HepG2 (cell line): ENCODE data around the gene SOX5. TPM values are rescaled to one million over a fixed set of nuclear protein-coding genes. Genes with fewer than 3 reads are reported as not detected.
A peak's percentile ranks its signal among the peaks of the same experiment; 100 is the strongest.

Experiments used
- ATAC-seq: fragments of 200-7000 bp; cut with Tn5 transposase; 3 replicates; pipeline ENCODE4 v1.9.1; 2020; ENCODE audit warnings: mild to moderate bottlenecking, moderate library complexity
- BruUV-seq: library from RNA; stranded (reverse); fragments of 400-500 nt; replicated peaks from 2 replicates; lab custom pipeline; 2021; lab: Mats Ljungman, UMichigan
- CTCF ChIA-PET: fragments of 300-600 bp; formaldehyde crosslinking; extraction: SDS; loops from one replicate; lab custom pipeline; 2021; ENCODE audit warnings: low total read pairs, inconsistent platforms, low intra/inter-chr PET ratio; lab: Yijun Ruan, JAX
- POLR2A ChIA-PET: fragments of 350-600 bp; sonication (Branson Sonifier 250); formaldehyde crosslinking; loops from one replicate; lab custom pipeline; 2020; ENCODE audit warnings: antibody characterized with exemption, inconsistent platforms; lab: Yijun Ruan, JAX
- DNase-seq: peaks from one replicate; pipeline ENCODE4 v3.0.0-alpha.2; 2015; ENCODE audit warnings: low spot score
- FAIRE-seq: peaks from 3 replicates; lab custom pipeline; 2011; peaks lifted over from hg19 to GRCh38; lab: Jason Lieb, UNC
- H2AFZ ChIP-seq: one replicate; pipeline ENCODE4 v1.6.1; 2011; ENCODE audit warnings: low read length, inconsistent platforms
- H3K27ac ChIP-seq: fragments of 300-600 bp; 3 replicates; pipeline ENCODE4 v1.8.0; 2011; ENCODE audit warnings: mixed run types, mild to moderate bottlenecking, mixed read lengths, low read length, inconsistent platforms; ENCODE audit not compliant: insufficient read depth; ENCODE audit errors: extremely low read length
- H3K27me3 ChIP-seq, 2 experiments: fragments of 200-600 bp in 1 of 2; 2 replicates in 1 of 2; 3 replicates in 1 of 2; pipeline versions ENCODE4 v1.6.0 to v1.8.0; 2011; ENCODE audit warnings: low read length in 2 of 2, mild to moderate bottlenecking in 2 of 2, moderate library complexity in 2 of 2, inconsistent platforms in 1 of 2; ENCODE audit not compliant: insufficient read depth in 2 of 2, control insufficient read depth in 1 of 2
- H3K36me3 ChIP-seq, 2 experiments: fragments of 200-600 bp in 1 of 2; replicated peaks in 1 of 2; 2 replicates in 1 of 2; 3 replicates in 1 of 2; pipeline versions ENCODE4 v1.5.1 to v1.8.0; 2011; ENCODE audit warnings: low read length in 2 of 2, inconsistent platforms in 1 of 2; ENCODE audit not compliant: insufficient read depth in 2 of 2, control insufficient read depth in 1 of 2
- H3K4me1 ChIP-seq: 2 replicates; pipeline ENCODE4 v1.5.1; 2012; ENCODE audit warnings: low read length, inconsistent platforms; ENCODE audit not compliant: insufficient read depth
- H3K4me2 ChIP-seq: 2 replicates; pipeline ENCODE4 v1.6.0; 2011; ENCODE audit warnings: low read depth, low read length, inconsistent platforms
- H3K4me3 ChIP-seq, 3 experiments: fragments of 200-600 bp in 1 of 3; sonication (generic), shearing (Covaris generic) in 1 of 3; replicated peaks in 1 of 3; 2 replicates each; pipeline ENCODE4 v1.5.1; 2011 to 2016; ENCODE audit warnings: low read length in 3 of 3, inconsistent platforms in 2 of 3, low read depth in 2 of 3, mild to moderate bottlenecking in 2 of 3, control low read depth in 1 of 3, mixed read lengths in 1 of 3; ENCODE audit not compliant: insufficient read depth in 1 of 3
- H3K79me2 ChIP-seq: one replicate; pipeline ENCODE4 v1.6.1; 2011; ENCODE audit warnings: low read length, inconsistent platforms; ENCODE audit not compliant: insufficient read depth
- H3K9ac ChIP-seq: 2 replicates; pipeline ENCODE4 v1.6.0; 2011; ENCODE audit warnings: mild to moderate bottlenecking, low read depth, low read length, inconsistent platforms; ENCODE audit not compliant: insufficient read depth
- H3K9me3 ChIP-seq: 2 replicates; pipeline ENCODE4 v1.5.1; 2012; ENCODE audit warnings: mild to moderate bottlenecking, low read length
- H4K20me1 ChIP-seq: 2 replicates; pipeline ENCODE4 v1.6.0; 2011; ENCODE audit warnings: inconsistent platforms, mild to moderate bottlenecking, low read length, moderate library complexity; ENCODE audit not compliant: insufficient read depth
- HNRNPH1 ChIP-seq: fragments of 200-400 bp; formaldehyde crosslinking; optimal IDR thresholded peaks from 2 replicates; pipeline ENCODE3; 2017; ENCODE audit warnings: mild to moderate bottlenecking, low read depth, low read length
- NFE2L1 ChIP-seq: sonication (generic); formaldehyde crosslinking; IDR thresholded peaks from 2 replicates; pipeline ENCODE4 v1.4.0; 2020; ENCODE audit warnings: missing genetic modification reagents, mild to moderate bottlenecking, borderline replicate concordance
- PAX8 ChIP-seq: sonication (generic); formaldehyde crosslinking; IDR thresholded peaks from 2 replicates; pipeline ENCODE4 v1.8.0; 2022; ENCODE audit warnings: mild to moderate bottlenecking, missing genetic modification reagents, borderline replicate concordance
- ZBTB37 ChIP-seq: sonication (generic); formaldehyde crosslinking; IDR thresholded peaks from 2 replicates; pipeline ENCODE4 v1.4.0; 2020; ENCODE audit warnings: mild to moderate bottlenecking, missing genetic modification reagents
- ZFP37 ChIP-seq: sonication (generic); formaldehyde crosslinking; IDR thresholded peaks from 2 replicates; pipeline ENCODE4 v1.4.0; 2020; ENCODE audit warnings: missing genetic modification reagents, borderline replicate concordance
- ZNF382 ChIP-seq: sonication (generic); formaldehyde crosslinking; IDR thresholded peaks from 2 replicates; pipeline ENCODE4 v1.5.0; 2020; ENCODE audit warnings: missing genetic modification reagents, mild to moderate bottlenecking, borderline replicate concordance
- WGBS: methylation state at CpG from one replicate; pipeline ENCODE4 v1.1.6; 2017; ENCODE audit warnings: low lambda C conversion rate; 5-methylcytosine and 5-hydroxymethylcytosine counted together
- in situ Hi-C: cut with HindIII; loops from 2 replicates; pipeline ENCODE4 v1.10.0; 2017; ENCODE audit warnings: low pct_unique_long_range_greater_than_20kb; ENCODE audit not compliant: extremely low pct_ligation_motif_present
- intact Hi-C: fragments of 100-400 bp; cut with micrococcal nuclease; formaldehyde crosslinking; loops from one replicate; pipeline ENCODE4 v1.10.0; 2022; ENCODE audit not compliant: unreplicated experiment
- polyA plus RNA-seq, 8 experiments: library from polyadenylated mRNA; depleted of rRNA in 3 of 8; stranded (reverse) in 7 of 8; unstranded in 1 of 8; fragments of >200 nt; fragmentation: Illumina TruSeq in 4 of 8; extraction: Trizol in 4 of 8; gene quantifications; 2 replicates each; pipeline versions ENCODE4 v1.2.1 to v1.2.3, GENCODE V29; 2011 to 2016; ENCODE audit warnings: low read depth in 4 of 8, missing spikeins in 1 of 8, mixed read lengths in 1 of 8; ENCODE audit not compliant: insufficient read depth in 1 of 8
- total RNA-seq, 5 experiments: library from RNA; depleted of rRNA; stranded (reverse); fragments of >200 nt; fragmentation: Illumina TruSeq; extraction: Trizol; gene quantifications; 2 replicates each; pipeline ENCODE4 v1.2.3, GENCODE V29; 2016; ENCODE audit warnings: low read depth in 1 of 5
- TF ChIP-seq, protein P1 (sequence below): sonication (generic); formaldehyde crosslinking; IDR thresholded peaks from 2 replicates; pipeline ENCODE4 v1.5.1; 2020; ENCODE audit warnings: mild to moderate bottlenecking, missing genetic modification reagents, moderate library complexity
- TF ChIP-seq, protein P2 (sequence below): sonication (generic); formaldehyde crosslinking; IDR thresholded peaks from 2 replicates; pipeline ENCODE4 v1.4.0; 2020; ENCODE audit warnings: missing genetic modification reagents

Gene SOX5
- total and polyA plus RNA-seq, 2 of the 13 experiments (the other 11 are each of a cell fraction or from before 2014, with no cell fraction given): 18.5 to 76.4 TPM

- TF ChIP-seq, protein P1, sequence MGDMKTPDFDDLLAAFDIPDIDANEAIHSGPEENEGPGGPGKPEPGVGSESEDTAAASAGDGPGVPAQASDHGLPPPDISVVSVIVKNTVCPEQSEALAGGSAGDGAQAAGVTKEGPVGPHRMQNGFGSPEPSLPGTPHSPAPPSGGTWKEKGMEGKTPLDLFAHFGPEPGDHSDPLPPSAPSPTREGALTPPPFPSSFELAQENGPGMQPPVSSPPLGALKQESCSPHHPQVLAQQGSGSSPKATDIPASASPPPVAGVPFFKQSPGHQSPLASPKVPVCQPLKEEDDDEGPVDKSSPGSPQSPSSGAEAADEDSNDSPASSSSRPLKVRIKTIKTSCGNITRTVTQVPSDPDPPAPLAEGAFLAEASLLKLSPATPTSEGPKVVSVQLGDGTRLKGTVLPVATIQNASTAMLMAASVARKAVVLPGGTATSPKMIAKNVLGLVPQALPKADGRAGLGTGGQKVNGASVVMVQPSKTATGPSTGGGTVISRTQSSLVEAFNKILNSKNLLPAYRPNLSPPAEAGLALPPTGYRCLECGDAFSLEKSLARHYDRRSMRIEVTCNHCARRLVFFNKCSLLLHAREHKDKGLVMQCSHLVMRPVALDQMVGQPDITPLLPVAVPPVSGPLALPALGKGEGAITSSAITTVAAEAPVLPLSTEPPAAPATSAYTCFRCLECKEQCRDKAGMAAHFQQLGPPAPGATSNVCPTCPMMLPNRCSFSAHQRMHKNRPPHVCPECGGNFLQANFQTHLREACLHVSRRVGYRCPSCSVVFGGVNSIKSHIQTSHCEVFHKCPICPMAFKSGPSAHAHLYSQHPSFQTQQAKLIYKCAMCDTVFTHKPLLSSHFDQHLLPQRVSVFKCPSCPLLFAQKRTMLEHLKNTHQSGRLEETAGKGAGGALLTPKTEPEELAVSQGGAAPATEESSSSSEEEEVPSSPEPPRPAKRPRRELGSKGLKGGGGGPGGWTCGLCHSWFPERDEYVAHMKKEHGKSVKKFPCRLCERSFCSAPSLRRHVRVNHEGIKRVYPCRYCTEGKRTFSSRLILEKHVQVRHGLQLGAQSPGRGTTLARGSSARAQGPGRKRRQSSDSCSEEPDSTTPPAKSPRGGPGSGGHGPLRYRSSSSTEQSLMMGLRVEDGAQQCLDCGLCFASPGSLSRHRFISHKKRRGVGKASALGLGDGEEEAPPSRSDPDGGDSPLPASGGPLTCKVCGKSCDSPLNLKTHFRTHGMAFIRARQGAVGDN (CRISPR knock-in tag): no peak
- TF ChIP-seq, protein P2, sequence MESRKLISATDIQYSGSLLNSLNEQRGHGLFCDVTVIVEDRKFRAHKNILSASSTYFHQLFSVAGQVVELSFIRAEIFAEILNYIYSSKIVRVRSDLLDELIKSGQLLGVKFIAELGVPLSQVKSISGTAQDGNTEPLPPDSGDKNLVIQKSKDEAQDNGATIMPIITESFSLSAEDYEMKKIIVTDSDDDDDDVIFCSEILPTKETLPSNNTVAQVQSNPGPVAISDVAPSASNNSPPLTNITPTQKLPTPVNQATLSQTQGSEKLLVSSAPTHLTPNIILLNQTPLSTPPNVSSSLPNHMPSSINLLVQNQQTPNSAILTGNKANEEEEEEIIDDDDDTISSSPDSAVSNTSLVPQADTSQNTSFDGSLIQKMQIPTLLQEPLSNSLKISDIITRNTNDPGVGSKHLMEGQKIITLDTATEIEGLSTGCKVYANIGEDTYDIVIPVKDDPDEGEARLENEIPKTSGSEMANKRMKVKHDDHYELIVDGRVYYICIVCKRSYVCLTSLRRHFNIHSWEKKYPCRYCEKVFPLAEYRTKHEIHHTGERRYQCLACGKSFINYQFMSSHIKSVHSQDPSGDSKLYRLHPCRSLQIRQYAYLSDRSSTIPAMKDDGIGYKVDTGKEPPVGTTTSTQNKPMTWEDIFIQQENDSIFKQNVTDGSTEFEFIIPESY (CRISPR knock-in tag): peak; percentile 88
- TF ChIP-seq ZFP37 (CRISPR knock-in tag) (no peak), HNRNPH1 (no peak), ZNF382 (CRISPR knock-in tag) (no peak)
Observed at GRCh38 chr12:23906329-23906728, 43.1 kb downstream of the SOX5 start (continued).

- no peaks in the 10 kb centered on the region for H4K20me1 ChIP-seq
- TF ChIP-seq ZBTB37 (CRISPR knock-in tag) (no peak), NFE2L1 (CRISPR knock-in tag) (no peak), PAX8 (CRISPR knock-in tag) (no peak)
- H3K9me3 ChIP-seq: peaks cover 7% of the 10 kb centered on the region
- no peak overlapping the region for H3K4me3 ChIP-seq
- 92% methylated on average over 3 of the region's 3 CpGs for WGBS
- H3K79me2 ChIP-seq: peaks cover 34% of the 10 kb centered on the region
- no peak overlapping the region for H3K4me2 ChIP-seq
- peaks cover 8% of the 10 kb centered on the region; the same call in 1 of the 2 replicates for H3K4me1 ChIP-seq
- H3K36me3 ChIP-seq: peaks cover 4 to 16% of the 10 kb centered on the region in 2 experiments; a peak in 4 of 5 replicates
- no peak for DNase-seq
- no peak overlapping the region for H3K9ac ChIP-seq
- FAIRE-seq: no peak
- ChIA-PET POLR2A (no interaction called here), CTCF (no interaction called here)
- ATAC-seq: no peak
- H3K27me3 ChIP-seq: no peaks in the 10 kb centered on the region
- intact Hi-C loops (no loop called here), in situ Hi-C loops (no loop called here)
- no peak overlapping the region for H2AFZ ChIP-seq
- H3K27ac ChIP-seq: no peak overlapping the region
- no TSS peak for BruUV-seq
Observed at GRCh38 chr12:23899434-23899833, 50.0 kb downstream of the SOX5 start.
